SKM-1 treated with dmso at 0.1 percent for 144 hours (cell line): ENCODE data around the gene IL4.

ENCODE experiments used
- DNase-seq: peaks from one replicate; lab custom pipeline; 2025; ENCODE audit not compliant: unreplicated experiment; lab: John Stamatoyannopoulos, UW

Gene IL4

GRCh38 chr5:132673488-132673887, 301 bp upstream of the IL4 start:
- DNase-seq = no peak

DNA sequence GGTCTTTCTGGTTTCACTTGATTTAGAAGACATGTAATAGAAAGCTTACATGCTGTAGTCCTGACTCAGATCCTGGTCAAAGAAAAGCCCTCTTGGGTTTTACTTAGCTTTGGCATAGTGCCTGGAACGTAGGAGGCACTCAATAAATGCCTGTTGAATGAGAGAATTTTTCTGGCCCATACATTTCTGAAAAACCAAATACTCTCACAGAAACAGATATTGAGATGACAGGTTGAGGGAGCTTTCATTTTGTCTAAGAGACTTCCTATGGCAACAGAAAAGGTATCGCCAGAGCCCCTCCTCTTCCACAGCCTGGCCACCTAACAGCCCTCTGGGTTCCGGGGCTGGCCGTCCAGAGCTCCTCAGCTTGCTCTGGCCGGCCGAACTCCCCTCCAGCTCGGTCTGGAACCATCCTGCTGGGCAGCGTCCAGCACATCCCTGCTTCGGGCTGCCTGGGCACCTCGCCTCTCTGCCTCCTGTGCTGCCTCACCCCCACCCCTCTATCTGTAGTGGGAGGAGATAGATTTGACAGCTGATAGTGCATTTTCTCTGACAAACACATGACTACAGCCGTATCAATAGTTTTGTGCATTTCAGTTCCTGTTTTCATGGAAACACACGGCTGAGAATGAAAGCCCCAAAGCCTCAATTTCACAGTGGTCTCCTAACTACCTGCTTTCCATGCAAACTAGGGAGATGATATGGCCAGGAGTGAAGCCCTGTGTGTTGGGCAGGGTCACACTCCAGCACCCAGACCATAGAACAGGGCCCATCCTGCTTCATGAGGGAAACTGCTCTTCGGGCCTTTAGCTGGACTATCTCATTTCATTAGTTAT, 1.1 kb downstream of the IL4 start:
- DNase-seq = no peak

DNA sequence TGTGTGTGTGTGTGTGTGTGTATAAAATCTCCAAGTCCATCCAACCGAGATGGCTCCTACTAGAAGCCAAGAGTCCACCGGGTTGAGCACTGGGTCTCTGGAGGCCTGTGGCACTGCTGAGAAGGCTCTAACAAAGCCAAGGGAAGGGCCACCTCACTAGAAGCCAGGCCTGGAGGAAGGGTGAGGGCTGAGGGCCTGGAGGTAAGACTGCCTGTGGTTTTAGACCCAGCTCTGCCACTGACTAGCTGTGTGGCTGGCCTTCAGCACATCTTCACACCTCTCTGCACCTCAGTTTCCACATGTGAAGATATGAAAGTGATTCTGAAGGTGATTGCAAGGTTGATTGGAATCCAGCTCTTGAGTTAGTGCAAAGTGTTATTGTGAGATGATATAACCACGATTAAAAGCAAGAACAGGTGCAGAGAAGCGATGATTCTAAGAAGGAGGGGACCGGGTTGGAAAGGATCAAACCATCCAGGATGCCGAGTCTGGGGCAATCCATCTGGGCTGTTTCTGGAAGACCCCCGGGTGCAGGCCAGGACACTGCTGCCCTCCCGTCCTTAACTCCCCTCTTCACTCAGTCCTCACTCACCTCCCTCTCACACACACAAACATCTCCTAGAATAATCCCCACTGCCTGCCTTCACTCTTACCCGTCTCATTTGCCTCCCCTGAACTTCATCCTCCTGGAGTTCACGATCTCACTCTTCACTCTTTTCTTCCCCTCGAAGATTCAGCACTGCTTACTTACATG, 2.3 kb downstream of the IL4 start:
- DNase-seq = no peak

- no peak for DNase-seq
Observed at GRCh38 chr5:132677191-132677590, 3.4 kb downstream of the IL4 start.

DNA sequence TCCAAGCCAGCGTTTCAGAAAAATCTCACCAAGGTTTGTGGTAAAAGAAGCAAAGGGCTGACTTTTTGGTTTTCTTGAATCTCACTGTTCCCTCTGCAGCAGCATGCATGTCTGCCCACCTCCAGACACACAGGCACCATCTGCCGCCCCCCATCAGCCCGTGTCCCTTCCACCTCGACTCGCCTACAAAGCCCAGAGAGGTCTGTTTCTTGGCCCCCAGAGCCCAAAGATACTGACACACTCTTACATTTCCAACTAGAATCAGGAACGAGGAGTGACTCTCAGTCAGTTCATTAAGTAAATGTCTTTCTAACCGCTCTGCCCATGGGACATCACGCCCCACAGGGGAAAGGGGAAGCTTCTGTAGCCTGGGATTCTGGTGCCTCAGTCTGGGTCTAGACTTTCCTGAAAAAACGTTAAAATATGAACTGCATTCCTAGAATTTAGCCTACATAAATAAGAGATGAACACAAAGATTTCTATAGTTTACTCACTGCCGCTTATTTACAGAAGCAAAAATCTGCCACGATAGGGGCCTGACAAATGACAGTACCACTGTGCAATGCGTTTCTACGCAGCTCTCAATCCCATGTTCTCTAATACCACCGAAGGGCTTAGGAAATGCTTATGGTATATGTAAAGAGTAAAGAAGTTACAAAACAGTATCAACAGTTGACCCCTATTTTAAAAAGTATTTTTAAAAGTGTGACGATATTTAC, 4.1 kb downstream of the IL4 start:
- DNase-seq = no peak

DNA sequence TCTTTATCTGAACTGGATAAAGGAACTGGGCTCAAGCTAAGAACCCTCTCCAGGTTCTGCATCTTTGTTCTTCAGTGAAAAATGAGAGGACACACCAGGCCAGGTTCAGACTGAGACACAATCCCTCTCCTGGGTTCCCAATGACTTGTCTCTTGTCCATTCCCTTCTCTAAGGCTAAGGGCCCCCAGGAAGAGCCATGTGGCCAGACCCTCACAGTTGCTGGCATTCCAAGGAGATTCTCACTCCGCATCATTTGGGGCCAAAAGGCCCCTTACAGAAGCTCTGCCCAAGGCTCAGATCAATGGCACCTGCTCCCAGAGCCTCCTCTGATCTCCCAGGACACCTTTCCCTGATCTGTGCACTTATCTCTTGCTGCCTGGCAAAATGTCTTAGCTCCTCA, 4.9 kb downstream of the IL4 start:
- no peak for DNase-seq

DNA sequence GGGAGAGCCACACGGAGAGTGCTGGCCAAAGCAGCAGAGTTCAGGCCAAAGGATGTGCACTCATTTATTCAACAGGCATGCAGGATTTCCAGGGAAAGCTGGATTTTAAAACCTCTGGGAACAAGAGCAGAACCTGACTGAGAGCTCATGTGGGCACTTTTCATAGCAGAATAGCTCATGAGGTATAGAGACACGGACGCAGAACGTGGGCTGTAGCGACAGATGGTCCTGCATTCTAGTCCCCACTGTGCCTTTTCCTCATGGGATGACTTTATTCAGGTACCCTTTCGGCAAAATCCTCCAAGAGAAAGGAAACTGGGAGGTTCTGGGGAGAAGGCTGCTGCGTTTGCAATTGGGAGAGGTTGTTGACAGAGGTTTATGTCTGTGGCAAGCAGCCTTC, 5.4 kb downstream of the IL4 start:
- DNase-seq = no peak

GRCh38 chr5:132679717-132680380, 6.1 kb downstream of the IL4 start:
- DNase-seq = no peak

DNA sequence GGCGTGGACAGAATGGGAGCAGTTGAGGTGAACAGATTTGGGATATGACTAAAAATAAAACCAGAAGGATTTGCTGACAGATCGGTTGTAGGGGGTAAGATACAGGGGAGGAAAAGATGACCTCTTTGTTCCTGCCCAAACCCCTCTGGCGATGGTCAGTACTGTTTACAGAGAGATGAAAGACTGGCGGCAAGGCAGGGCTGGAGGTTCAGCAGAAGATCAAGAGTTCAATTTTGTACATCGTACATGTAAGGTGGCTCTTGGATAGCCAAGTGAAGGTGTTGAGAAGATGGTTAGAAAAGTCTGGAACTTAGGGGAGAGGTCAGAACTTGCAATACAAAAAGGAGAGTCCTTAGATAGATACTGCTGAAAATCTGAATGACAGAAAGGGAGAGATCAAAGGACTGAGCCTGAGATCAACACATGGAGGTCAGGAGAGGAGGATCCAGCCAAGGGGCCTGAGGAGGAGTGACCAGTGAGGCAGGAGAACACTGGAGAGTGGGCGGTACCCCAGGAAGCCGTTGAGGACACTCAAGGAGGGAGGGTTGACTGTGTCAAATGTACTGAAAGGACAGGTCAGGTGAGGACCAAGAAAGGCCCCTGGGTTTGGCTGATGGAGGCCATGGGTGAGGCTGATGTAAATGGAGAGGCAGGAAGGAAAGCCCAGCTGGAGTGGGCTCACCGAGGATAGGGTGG, 7.1 kb downstream of the IL4 start:
- no peak for DNase-seq

GRCh38 chr5:132681476-132681831, 7.7 kb downstream of the IL4 start:
- no peak for DNase-seq

- no peak for DNase-seq
Observed at GRCh38 chr5:132681983-132682382, 8.2 kb downstream of the IL4 start.

DNA sequence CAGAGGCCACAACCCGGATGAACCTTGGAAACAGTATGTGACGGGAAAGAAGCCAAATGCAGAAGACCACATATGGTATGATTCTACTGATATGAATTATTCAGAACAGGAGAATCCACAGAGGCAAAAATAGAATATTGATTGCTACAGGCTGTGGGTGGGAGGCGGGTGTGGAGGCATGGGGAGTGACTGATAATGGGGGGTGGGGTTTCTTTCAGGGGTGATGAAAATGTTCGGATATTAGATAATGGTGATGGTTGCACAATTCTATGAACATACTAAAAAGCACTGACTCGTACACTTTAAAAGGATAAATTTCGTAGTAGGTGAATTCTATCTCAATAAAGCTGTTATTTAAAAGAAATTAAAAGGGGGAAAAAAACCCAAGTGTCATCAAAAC, 10.7 kb downstream of the IL4 start:
- no peak for DNase-seq

DNA sequence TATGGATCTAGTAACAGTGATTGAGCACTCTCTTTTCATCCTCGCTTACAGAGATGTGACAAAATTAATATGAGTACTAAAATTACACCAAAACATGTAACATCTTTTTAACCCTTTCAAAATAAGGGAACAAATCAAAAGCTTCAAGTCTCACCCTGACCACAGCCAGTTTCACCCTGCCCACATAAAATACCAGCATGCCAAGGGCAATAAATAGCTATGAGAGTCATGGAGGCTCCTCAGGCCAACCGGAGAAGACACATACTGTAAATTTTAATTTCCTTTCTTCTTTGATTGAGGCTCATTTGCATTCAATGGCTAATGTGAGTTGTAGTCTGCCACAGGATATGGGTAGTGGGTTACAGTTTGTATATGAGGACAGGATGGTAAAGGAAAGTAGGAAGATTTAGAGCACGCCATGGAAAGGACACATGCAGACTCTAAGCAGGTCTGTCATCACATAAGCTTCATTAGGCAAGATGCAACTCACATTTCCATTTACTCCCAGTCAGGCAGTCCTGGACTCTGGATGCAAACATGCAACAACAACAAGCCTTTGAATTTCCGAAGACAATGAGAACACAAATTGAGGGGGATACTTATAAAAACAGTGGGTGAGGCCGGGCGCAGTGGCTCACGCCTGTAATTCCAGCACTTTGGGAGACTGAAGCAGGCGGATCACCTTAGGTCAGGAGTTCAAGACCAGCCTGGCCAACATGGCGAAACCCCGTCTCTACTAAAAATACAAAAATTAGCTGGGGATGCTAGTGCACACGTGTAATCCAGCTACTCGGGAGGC, 11.3 kb downstream of the IL4 start:
- DNase-seq = no peak

- no peak for DNase-seq
Observed at GRCh38 chr5:132686193-132686592, 12.4 kb downstream of the IL4 start.

GRCh38 chr5:132687995-132688394, 14.2 kb downstream of the IL4 start:
- DNase-seq = no peak

- no peak for DNase-seq
Observed at GRCh38 chr5:132688536-132689339, 14.9 kb downstream of the IL4 start.

GRCh38 chr5:132689513-132689912, 15.7 kb downstream of the IL4 start:
- no peak for DNase-seq

DNA sequence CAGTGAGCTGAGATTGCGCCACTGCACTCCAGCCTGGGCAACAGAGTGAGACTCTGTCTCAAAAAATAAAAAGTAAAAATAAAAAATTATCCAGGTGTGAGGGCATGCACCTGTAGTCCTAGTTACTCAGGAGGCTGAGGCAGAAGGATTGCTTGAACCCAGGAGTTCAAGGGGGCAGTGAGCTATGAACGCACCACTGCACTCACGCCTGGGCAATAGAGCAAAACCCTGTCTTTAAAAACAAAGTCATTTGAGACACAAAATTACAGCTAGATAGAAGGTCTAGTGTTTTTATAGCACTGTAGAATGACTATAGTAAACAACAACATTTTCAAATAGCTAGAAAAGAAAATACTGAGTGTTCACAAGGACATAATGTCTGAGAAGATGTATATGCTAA, 16.4 kb downstream of the IL4 start:
- DNase-seq = no peak
